GM18502 (cell line): ENCODE results near the gene MANSC1.
A peak's percentile ranks its signal among the peaks of the same experiment; 100 is the strongest.
"Not testable (repeated sequence)": the region's sequence is repeated elsewhere in the genome, so short reads cannot be mapped to it uniquely, and the experiment has no call there.

ENCODE experiments used
- ATAC-seq: cut with Tn5 transposase; IDR thresholded peaks from one replicate; pipeline ENCODE4 v1.9.1; 2021; ENCODE audit warnings: mild to moderate bottlenecking; ENCODE audit not compliant: unreplicated experiment, poor library complexity

Gene MANSC1

DNA sequence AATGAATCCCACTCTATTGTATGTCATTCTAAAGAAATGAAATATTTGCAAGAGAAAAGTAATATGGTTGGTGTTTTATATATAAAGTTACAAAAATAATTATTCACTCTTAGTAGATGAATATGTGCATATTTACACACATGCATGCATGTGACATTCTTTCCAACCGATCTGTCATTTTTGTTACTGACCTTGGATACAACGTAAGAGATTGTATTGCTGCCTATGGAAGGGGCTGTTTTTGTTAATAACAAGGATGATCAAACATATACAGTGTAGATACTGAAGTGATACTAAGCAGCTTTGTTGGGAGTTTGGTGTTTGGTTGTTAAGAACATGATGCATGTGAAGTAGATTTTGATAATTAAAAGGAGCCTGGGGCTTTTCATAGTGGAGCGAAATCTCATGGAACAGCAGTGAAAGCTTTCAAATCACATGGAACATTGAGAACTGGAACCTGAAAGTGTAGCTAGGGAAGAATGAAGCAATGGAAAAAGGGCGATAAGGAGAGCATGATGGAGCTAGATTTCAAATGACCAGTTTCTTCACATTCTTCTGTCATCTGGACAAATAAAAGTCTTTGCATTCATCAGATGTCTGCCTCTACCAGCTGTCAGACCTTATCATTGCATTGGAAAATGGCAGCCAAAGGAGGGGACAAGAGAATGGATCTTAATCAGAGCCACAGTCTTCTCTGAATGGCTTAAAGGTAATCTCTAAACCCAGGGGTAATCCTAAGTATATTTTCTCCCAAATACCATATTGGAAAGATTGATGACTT, 16.8 kb upstream of the MANSC1 start:
- ATAC-seq: no peak

DNA sequence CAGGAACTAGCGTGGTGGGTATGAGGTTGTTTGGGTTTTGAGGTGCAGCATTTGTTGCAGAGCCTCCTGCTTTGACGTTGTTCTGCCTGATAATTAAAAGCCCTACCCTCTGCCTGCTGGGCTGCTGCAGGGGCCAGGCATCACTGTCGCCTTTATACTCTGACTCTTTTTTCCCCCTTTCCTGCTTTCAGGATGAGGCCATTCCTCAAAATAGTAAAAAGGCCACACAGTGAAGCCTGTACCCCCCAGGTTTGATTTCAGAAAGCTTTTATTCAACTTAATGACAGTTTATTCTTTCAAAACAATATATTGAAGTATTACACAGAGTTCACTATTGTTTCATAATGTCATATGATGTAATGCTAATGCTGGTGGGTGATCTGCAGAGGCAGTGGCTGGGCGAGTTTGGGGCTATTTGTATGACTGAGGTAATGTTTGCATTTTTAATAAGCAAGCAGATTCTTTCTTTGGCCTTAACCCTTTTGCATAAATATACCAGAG, 15.9 kb upstream of the MANSC1 start:
- no peak for ATAC-seq

DNA sequence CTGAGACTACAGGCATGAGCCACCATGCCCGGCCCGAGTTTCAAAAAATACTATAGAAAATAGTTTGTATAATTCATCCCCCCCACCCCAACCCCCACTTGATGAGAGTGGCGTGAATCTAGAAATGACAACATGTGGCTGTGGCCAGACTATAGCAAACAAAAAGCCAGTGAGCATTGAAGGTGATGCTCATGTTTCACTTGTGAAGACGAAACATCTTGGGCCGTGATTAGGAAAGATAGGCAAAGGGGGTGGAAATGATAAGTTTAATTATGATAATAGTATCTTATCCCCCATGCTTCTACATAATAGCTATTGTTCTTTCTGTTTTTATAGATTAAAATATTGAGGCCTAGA, 15.4 kb upstream of the MANSC1 start:
- no peak for ATAC-seq

DNA sequence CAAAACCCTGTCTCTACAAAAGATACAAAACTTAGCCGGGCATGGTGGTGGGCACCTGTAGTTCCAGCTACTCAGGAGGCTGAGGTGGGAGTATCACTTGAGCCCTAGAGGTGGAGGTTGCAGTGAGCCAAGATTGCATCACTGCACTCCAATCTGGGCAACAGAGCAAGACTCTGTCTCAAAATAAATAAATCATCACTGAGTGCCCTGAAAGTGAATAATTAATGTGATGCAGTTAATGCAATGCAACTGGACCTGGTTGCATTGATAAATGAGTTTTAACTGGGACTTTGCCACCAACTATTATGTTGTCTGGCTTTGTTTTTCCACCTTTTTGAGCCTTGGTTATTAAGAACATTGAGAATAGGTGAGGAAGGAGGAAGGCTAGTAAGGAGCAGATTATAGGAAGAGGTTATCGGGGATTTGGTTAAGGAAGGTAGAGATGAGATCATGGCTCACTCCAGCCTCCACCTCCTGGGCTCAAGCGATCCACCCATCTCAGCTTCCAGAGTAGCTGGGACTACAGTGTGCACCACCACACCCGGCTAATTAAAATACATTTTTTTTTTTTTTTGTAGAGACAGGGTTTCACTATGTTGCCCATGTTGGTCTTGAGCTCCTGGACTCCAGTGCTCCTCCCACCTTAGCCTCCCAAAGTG, 14.9 kb upstream of the MANSC1 start:
- no peak for ATAC-seq

DNA sequence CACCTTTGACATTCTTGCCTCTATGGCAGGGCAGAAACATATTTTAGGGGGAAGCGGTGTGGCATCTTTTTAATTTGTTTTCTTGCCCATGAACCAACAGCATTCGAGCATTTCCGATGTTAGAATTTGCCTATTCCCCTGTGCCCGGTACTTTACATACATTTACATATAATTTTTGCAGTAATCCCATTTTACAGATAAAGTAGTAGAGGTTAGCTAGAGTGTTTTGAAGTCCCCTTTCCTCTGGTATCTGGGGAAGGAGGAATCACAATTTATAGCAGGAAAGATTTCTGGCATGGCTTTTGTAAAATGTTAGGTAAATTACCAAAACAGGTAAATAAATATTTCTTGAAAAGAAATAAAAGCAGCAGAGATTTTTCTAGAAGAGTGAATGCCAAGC, 8.5 kb upstream of the MANSC1 start:
- ATAC-seq: no peak

DNA sequence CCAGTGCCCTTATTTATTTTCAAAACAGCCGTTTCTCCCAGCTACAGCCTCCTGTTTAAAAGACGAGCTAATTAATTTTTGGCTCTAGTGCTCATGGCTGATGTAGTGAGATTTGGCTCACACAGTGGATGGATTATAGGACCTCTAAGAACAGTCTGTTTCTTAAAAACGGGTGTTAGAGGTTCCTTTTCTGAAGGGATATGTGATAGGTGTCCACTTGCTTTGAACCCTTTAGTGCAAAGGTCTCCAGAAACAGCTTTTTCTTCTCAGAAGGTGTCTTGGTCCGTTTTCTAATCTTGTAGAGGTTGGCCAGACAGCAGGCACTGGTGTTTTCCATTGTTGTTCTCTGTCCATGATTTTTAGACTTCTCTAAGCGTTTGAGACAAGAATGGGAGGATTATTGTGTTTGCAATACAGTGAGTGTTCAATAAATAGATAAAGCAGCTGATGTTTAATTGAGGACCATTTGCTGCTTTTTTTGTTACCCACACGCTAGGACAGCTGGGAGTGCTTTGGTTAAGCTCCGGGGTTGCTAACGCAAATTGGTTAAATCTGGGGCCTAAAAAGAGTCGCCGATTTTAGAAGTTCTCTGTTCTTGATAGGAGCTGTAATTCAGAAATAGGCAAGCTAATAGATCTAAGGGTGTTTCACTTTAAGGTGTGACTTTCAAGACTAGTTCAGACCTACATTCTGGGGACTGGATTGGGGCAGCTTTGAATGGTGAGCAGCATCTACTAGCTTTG, 7.8 kb upstream of the MANSC1 start:
- ATAC-seq: no peak

DNA sequence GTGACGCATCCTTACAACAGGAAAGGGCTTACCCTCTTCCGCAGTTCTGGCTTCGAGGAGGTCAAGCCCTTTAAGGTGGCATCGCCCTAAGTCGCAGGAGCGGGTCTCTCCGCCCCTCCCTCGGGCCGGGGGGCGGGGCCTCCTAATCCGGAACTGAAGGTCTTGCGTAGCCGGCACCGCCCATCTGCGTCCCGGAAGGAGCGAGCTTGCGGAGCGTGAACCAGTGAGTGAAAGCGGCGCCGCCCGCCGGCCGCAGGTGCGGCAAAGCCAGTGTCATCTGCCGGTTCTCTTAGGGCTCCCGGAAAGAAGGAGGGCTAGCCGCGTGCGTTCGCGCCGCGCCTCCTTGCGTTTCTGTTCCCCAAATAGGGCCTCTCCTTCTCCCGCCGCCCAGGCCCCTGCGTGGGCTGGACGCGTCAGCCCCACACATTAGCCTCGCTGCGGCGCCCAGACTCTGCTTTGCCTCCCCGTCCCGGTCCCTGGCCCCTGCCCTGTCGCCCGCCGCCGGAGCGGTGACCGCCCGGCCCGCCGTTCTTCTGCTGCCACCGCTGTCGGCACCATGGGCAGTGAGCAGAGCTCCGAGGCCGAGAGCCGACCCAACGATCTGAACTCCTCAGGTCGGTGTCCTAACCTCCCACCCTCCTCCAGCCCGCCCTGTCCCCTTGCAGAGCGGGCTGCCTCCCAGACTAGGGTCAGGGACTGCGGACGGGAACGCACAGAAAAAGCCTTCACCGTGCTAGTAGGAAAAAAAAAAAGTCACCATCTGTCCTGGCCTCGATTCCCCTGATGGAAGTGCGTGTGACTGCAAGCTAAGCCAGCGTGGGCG, 7.1 kb upstream of the MANSC1 start, which contains the start of gene BORCS5:
Gene BORCS5 (plus strand): TSS at position 183 of the 823 bp plus-strand sequence. CDS start 374 bp downstream, at position 557.
- ATAC-seq: peak; percentile 89

DNA sequence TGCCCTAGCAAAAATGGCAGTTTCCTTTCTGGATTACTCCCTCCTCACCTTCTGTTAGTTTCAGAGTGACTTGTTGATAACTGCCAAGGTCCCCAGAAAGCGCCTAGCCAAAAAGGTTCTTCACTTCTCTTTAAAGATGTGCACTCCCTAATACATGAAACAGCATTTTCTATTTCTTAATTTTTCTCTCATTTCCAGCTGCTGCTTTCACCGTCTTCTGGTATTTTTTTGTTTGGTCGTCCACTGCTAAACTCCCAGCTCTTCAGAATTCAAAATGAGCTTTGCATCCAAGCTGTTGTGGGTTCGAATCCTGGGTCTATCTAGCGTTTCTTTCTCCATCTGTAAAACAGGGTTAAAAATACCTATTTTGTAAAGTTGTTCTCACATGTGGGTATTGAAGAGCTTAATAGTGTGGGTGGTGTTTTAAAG, 6.4 kb upstream of the MANSC1 start:
- ATAC-seq: no peak

DNA sequence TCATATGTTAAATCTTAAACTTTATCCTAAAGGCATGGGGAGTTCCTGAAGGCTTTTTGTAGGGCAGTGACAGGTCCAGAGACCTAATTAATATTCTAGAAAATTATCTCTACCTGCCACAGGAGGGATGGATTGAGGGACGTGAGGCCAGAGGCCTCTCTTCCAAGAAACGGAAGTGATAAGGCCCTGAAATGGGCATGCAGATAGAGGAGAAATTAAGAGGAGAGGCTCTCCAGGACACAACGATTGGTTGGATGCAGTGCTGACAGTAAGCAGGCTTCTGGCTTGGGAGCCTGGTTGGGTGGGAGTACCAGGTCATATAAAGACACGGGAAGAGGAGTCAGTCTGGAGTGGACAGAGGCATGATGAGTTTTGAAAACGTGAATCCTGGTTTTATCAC, 3.8 kb upstream of the MANSC1 start:
- no peak for ATAC-seq

DNA sequence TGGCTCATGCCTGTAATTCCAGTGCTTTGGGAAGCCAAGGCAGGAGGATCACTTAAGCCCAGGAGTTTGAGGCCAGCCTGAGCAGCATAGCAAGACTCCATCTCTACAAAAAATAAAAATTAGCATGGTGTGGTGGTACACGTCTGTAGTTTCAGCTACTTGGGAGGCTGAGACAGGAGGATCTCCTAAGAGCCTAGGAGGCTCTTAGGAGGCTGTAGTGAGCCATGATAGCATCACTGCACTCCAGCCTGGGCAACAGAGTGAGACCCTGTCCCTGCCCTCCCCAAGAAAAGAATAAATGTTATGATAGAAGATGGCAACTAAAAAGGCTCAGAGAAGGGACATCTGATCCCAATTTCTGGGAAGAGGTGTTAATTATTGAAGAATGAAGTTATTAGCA, 3.2 kb upstream of the MANSC1 start:
- ATAC-seq: no peak

DNA sequence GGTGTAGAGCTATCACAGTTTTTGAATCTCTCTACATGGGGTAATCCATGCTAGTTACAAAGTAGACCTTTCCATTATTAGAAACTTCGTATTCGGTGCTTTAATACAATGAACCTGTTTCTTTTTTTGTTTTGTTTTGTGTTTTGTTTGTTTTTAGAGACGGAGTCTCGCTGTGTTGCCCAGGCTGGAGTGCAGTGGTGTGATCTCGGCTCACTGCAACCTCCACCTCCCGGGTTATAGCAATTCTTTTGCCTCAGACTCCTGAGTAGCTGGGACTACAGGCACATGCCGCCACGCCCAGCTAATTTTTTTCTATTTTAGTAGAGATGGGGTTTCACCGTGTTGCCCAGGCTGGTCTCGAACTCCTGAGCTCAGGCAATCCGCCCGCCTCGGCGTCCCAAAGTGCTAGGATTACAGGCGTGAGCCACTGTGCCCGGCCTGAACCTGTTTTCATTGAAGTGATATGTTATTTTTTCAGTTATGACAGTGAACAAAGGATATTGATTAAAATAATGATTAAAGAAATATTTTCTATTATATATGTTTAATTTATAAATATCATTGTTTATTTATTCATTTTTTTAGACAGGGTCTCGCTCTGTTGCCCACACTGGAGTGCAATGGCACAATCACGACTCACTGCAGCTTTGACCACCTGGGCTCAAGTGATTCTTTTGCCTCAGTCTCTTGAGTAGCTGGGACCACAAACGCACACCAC, 1.6 kb upstream of the MANSC1 start:
- not testable (repeated sequence) for ATAC-seq

DNA sequence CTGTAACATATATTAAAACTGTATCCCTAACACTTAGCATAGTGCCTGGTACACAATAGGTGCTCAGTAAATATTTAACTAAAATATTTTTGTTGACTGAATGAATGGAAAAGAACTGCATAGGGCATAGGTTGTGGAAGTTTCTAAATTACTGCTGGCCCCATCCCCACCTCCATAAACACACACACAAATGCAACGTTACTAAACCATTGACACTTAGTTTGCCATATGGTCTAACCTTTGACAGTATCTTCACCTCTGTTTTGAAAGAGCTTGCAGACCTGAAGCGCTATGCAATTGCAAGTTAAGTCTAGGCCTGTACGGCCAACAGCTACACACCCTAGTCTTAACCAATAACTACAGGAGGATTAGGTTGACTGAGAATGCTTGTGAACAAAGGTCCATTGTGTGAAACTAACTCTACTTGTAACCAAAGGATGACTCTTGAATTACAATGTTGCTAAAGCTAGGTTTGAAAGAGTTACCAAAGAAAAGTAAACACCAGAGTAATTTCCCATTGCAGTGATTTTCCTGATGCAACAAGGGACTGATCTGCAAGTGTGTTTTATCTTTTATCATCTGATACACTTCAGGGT, 924 bp upstream of the MANSC1 start:
- no peak for ATAC-seq

DNA sequence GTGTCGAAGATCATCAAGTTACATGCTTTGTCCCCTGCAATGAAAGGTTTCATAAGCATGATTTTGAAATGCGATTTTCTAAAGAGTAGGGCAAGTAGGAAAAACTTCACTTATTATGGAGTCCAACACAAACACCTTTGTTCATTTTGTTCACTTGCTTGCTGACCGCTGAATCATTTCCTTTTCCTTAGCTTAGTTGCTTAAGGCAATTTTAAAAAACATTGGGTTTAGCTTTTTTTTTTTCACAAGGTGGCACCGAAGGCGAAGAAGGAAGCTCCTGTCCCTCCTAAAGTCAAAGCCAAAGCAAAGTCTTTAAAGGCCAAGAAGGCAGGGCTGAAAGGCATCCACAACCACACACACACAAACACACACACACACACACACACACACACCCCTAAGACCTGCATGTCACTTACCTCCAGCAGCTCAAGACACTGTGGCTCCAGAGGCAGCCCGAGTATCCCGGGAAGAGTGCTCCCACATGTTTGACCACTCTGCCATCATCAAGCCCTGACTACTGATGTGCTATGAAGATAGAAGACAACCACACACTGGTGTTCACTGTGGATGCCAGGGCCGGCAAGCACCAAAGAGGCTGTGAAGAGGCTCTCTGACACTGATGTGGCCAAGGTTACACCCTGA, 11.4 kb downstream of the MANSC1 start:
- ATAC-seq: no peak

DNA sequence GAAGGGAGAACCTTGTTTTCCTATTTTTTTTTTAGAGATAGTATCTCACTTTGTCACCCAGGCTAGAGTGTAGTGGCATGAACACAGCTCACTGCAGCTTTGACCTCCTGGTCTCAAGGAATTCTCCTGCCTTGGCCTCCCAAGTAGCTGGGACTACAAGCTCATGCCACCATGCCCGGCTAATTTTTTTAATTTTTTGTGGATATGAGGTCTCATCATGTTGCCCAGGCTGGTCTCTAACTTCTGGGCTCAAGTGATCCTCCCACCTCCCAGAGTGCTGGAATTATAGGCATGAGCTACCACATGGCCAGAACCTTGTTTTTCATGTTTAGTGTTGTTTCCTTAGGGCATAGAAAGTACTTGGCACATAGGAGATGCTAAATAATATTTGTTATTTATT, 13.5 kb downstream of the MANSC1 start:
- no peak for ATAC-seq

DNA sequence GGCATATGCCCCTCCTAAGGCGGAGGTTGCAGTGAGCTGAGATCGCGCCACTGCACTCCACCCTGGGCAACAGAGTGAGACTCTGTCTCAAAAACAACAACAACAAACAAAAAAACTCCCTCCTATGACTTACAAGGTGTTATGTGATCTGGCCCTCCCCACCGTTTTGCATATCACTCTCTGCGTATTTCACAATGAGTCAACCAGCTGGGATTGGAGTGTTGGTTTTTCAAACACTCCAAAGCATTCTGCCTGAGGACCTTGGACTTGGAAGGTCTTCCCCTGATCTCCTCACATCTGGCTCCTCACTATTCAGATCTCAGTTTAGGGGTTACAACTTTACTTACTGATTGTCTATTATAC, 14.0 kb downstream of the MANSC1 start:
- no peak for ATAC-seq

DNA sequence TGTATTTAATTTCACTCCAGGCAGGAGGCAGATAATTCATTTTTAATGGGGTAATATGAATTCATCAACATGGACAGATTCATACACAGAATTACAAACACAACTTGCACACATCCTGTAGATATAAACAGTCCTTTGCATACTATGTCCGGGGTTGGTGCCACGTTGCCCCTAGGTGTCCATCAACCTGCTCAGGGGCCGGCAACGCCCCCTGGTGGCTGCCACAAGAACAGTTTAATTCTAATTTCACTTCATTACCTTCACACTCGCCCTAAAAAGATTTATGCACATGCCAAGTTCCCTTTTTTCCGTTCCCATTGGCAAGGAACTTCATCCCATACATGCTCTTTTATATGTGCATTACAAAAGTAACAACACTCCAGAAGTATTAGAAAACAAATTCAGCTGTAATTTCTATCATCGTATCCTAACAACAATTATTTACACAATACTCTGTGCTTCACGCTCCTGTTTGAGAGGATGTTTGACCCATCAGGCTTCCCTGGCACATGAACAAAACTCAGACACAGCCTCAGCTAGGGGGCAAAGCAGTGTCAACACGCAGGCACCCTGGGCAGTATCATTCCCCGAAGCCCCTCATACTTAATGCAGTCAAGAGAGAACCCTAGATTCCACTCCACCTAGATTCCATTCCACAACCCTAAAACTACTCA, 15.5 kb downstream of the MANSC1 start:
- peak; percentile 58 for ATAC-seq

DNA sequence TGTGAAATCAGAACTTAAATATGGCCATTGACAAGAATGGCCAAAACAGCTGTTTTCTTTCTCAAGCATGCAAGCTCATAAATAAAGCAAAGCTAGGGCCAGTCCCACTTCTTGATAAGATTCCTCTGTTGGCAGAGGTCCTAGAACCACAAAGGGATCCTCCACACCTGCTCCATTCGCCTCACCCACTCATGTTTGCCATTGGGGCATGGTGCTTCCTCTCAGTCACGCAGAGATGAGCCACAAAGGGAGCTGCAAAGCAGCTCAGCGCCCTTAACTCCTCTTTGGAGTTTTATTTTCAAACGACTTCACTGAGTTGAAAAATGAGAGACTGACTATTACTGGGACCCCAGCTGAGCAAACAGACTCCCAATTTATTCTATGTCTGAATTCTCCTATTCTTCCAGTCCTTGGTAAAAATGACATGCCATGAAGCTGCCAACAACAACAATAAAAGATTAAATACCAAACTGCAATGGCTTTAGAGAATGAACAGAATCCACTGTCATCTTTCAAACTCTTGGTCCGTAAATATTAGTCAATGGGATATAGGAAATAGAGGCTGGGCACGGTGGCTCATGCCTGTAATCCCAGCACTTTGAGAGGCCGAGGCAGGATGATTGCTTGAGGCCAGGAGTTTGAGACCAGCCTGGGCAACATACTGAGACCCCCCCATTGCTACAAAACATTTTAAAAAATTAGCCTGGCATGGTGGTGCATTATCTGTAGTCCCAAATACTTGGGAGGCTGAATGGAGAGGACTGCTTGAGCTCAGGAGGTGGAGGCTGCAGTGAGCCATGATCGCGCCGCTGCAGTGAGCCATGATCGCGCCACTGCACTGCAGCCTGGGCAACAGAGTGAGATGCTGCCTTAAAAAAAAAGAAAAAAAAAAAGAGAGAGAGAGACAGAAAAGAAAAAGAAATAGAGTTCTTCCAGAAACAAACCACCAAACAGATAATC, 16.4 kb downstream of the MANSC1 start:
- ATAC-seq: no peak
